AG04450 (cell line): ENCODE results near the gene EPHA7. TPM values are rescaled to one million over a fixed set of nuclear protein-coding genes. Genes with fewer than 3 reads are reported as not detected.

ENCODE experiments used
- CTCF ChIA-PET: fragments of 300-600, 350-600 bp; formaldehyde crosslinking; extraction: SDS; loops from one replicate; lab custom pipeline; 2022; ENCODE audit warnings: antibody characterized with exemption, inconsistent platforms; lab: Charles Lee
- POLR2A ChIA-PET: fragments of 350-600 bp; formaldehyde crosslinking; extraction: SDS; loops from one replicate; lab custom pipeline; 2021; ENCODE audit warnings: antibody characterized with exemption, inconsistent platforms; lab: Yijun Ruan, JAX
- DNase-seq: peaks from one replicate; pipeline ENCODE4 v3.0.0-alpha.2; 2011; ENCODE audit warnings: low read depth, low spot score
- H3K27ac ChIP-seq: one replicate; pipeline ENCODE4 v1.5.1; 2012; ENCODE audit warnings: low read depth, low read length, control low read depth
- H3K27me3 ChIP-seq: one replicate; pipeline ENCODE4 v1.6.0; 2012; ENCODE audit warnings: low read length; ENCODE audit not compliant: control insufficient read depth, insufficient read depth
- H3K4me3 ChIP-seq: 2 replicates; pipeline ENCODE4 v1.5.1; 2011; ENCODE audit warnings: mild to moderate bottlenecking, low read depth, low read length, control low read depth
- H3K9me3 ChIP-seq: 2 replicates; pipeline ENCODE4 v1.5.1; 2012; ENCODE audit warnings: low read length; ENCODE audit not compliant: control insufficient read depth, insufficient read depth
- CTCF ChIP-seq: IDR thresholded peaks from 2 replicates; pipeline ENCODE4 v1.5.1; 2011; ENCODE audit warnings: low read depth, low read length, control low read depth, inconsistent platforms
- polyA plus RNA-seq: library from polyadenylated mRNA; depleted of rRNA; stranded (reverse); fragments of >200 nt; gene quantifications from 2 replicates; pipeline ENCODE4 v1.2.3, GENCODE V29; 2011

EPHA7 gene
- polyA plus RNA-seq, 1 experiment, result not detected

GRCh38 chr6:93413190-93413589 is 6.2 kb downstream of the EPHA7 start:
- CTCF ChIA-PET, result interaction anchor here (1.0 kb wide), 1 partner anchor 10 kb away, joined by 4 read pairs; no protein-coding TSS in a partner anchor
- Histone ChIP-seq H3K27ac (no peak overlapping the region), H3K27me3 (peaks cover 21% of the 10 kb centered on the region), H3K9me3 (no peaks in the 10 kb centered on the region), H3K4me3 (no peak overlapping the region)
- no peak for DNase-seq
- POLR2A ChIA-PET, result no interaction called here
- no peak for TF ChIP-seq CTCF

- TF ChIP-seq CTCF, result no peak
- Histone ChIP-seq H3K27ac (no peak overlapping the region), H3K4me3 (no peak overlapping the region), H3K27me3 (peaks cover 14% of the 10 kb centered on the region), H3K9me3 (no peaks in the 10 kb centered on the region)
- DNase-seq, result no peak
- ChIA-PET POLR2A (no interaction called here), CTCF (interaction anchor here (1.0 kb wide), 1 partner anchor 11 kb away, joined by 4 read pairs; no protein-coding TSS in a partner anchor)
Observed at GRCh38 chr6:93412452-93412851, 6.9 kb downstream of the EPHA7 start.

GRCh38 chr6:93407186-93407585 is 12.2 kb downstream of the EPHA7 start:
- H3K27me3 ChIP-seq, result no peaks in the 10 kb centered on the region
- ChIA-PET CTCF (no interaction called here), POLR2A (no interaction called here)
- H3K9me3 ChIP-seq, result no peaks in the 10 kb centered on the region
- DNase-seq, result no peak
- no peak for TF ChIP-seq CTCF
- no peak overlapping the region for H3K4me3 ChIP-seq
- H3K27ac ChIP-seq, result no peak overlapping the region

GRCh38 chr6:93403390-93403789 is 16.0 kb downstream of the EPHA7 start:
- no peaks in the 10 kb centered on the region for H3K27me3 ChIP-seq
- H3K4me3 ChIP-seq, result no peak overlapping the region
- H3K9me3 ChIP-seq, result no peaks in the 10 kb centered on the region
- ChIA-PET POLR2A (no interaction called here), CTCF (interaction anchor here (0.7 kb wide), 1 partner anchor 1701 kb away, joined by 3 read pairs; no protein-coding TSS in a partner anchor)
- TF ChIP-seq CTCF, result no peak
- no peak overlapping the region for H3K27ac ChIP-seq
- no peak for DNase-seq

- Histone ChIP-seq H3K27ac (no peak overlapping the region), H3K4me3 (no peak overlapping the region), H3K9me3 (no peaks in the 10 kb centered on the region), H3K27me3 (no peaks in the 10 kb centered on the region)
- ChIA-PET POLR2A (no interaction called here), CTCF (no interaction called here)
- no peak for TF ChIP-seq CTCF
- no peak for DNase-seq
Observed at GRCh38 chr6:93398723-93399122, 20.6 kb downstream of the EPHA7 start.
